GM23338 (cell line): Measurements from ENCODE around the gene SEZ6. TPM values are rescaled to one million over a fixed set of nuclear protein-coding genes. Genes with fewer than 3 reads are reported as not detected.
A peak's percentile ranks its signal among the peaks of the same experiment; 100 is the strongest.

Experiments used
- ATAC-seq: fragments of 200-7000 bp; cut with Tn5 transposase; 3 replicates; pipeline ENCODE4 v1.9.1; 2020
- DNase-seq: peaks from one replicate; pipeline ENCODE4 v3.0.0-alpha.2; 2015; ENCODE audit warnings: low spot score
- H2AFZ ChIP-seq: fragments of 200-600 bp; sonication (generic); 2 replicates; pipeline ENCODE4 v1.8.0; 2016; ENCODE audit warnings: antibody characterized with exemption, mild to moderate bottlenecking, moderate library complexity
- H3F3A ChIP-seq: fragments of 200-600 bp; sonication (generic); replicated peaks from 2 replicates; pipeline ENCODE4 v1.8.0; 2017; ENCODE audit warnings: antibody characterized with exemption, mixed run types, low read depth
- H3K27ac ChIP-seq: fragments of 200-600 bp; sonication (generic); 2 replicates; pipeline ENCODE4 v1.6.1; 2016; ENCODE audit warnings: low read depth
- H3K27me3 ChIP-seq: fragments of 200-600 bp; sonication (generic); 2 replicates; pipeline ENCODE4 v1.8.0; 2016; ENCODE audit warnings: mild to moderate bottlenecking, mixed run types, moderate library complexity; ENCODE audit not compliant: insufficient read depth
- H3K36me3 ChIP-seq: fragments of 200-600 bp; sonication (generic); 2 replicates; pipeline ENCODE4 v1.8.0; 2016; ENCODE audit warnings: mild to moderate bottlenecking; ENCODE audit not compliant: insufficient read depth
- H3K4me1 ChIP-seq: fragments of 200-600 bp; sonication (generic); 2 replicates; pipeline ENCODE4 v1.8.0; 2016; ENCODE audit warnings: mild to moderate bottlenecking, moderate library complexity; ENCODE audit not compliant: insufficient read depth
- H3K4me2 ChIP-seq: fragments of 200-600 bp; sonication (generic); 2 replicates; pipeline ENCODE4 v1.7.1; 2017; ENCODE audit warnings: mixed run types
- H3K4me3 ChIP-seq: fragments of 200-600 bp; sonication (generic); 2 replicates; pipeline ENCODE4 v1.6.1; 2016; ENCODE audit warnings: mixed run types
- H3K79me2 ChIP-seq: fragments of 200-600 bp; sonication (generic); replicated peaks from 2 replicates; pipeline ENCODE4 v1.8.0; 2017; ENCODE audit warnings: mild to moderate bottlenecking; ENCODE audit not compliant: insufficient read depth
- H3K9me2 ChIP-seq: fragments of 200-600 bp; sonication (generic); 2 replicates; pipeline ENCODE4 v1.8.0; 2017; ENCODE audit not compliant: insufficient read depth
- H4K20me1 ChIP-seq: fragments of 200-600 bp; sonication (generic); replicated peaks from 2 replicates; pipeline ENCODE4 v1.8.0; 2017; ENCODE audit warnings: mild to moderate bottlenecking; ENCODE audit not compliant: insufficient read depth
- H3K27ac Mint-ChIP-seq: 2 replicates; pipeline ENCODE4 v1.8.0; 2020; ENCODE audit warnings: inconsistent platforms, mild to moderate bottlenecking, moderate library complexity, mixed read lengths
- H3K27me3 Mint-ChIP-seq: 3 replicates; pipeline ENCODE4 v1.8.0; 2022; ENCODE audit warnings: low read depth, mild to moderate bottlenecking, moderate library complexity, mixed read lengths, inconsistent platforms; ENCODE audit not compliant: insufficient read depth, poor library complexity
- H3K36me3 Mint-ChIP-seq: 3 replicates; pipeline ENCODE4 v1.8.0; 2021; ENCODE audit warnings: low read depth, mild to moderate bottlenecking, inconsistent platforms, moderate library complexity, mixed read lengths
- H3K4me1 Mint-ChIP-seq: 3 replicates; pipeline ENCODE4 v1.8.0; 2020; ENCODE audit warnings: mild to moderate bottlenecking, inconsistent platforms, mixed read lengths
- H3K4me3 Mint-ChIP-seq: 3 replicates; pipeline ENCODE4 v1.8.0; 2021; ENCODE audit warnings: moderate library complexity, mild to moderate bottlenecking, inconsistent platforms, mixed read lengths
- H3K9me3 Mint-ChIP-seq: 3 replicates; pipeline ENCODE4 v1.8.0; 2020; ENCODE audit warnings: moderate library complexity, mild to moderate bottlenecking, inconsistent platforms, mixed read lengths
- CREB1 ChIP-seq: fragments of 250-450 bp; sonication (Bioruptor Pico); IDR thresholded peaks from 2 replicates; pipeline ENCODE4 v1.5.0; 2020; ENCODE audit warnings: low read depth, mild to moderate bottlenecking, moderate library complexity
- ETS1 ChIP-seq: IDR thresholded peaks from 2 replicates; pipeline ENCODE4 v1.6.1; 2016; ENCODE audit warnings: antibody characterized with exemption
- EZH2 ChIP-seq: fragments of 200-600 bp; sonication (generic); IDR thresholded peaks from one replicate; pipeline ENCODE4 v1.8.0; 2017; ENCODE audit warnings: antibody characterized with exemption, mild to moderate bottlenecking, low read depth; ENCODE audit not compliant: unreplicated experiment
- EZH2phosphoT487 ChIP-seq: fragments of 200-600 bp; sonication (generic); IDR thresholded peaks from one replicate; pipeline ENCODE4 v1.8.1; 2018; ENCODE audit warnings: antibody characterized with exemption; ENCODE audit not compliant: unreplicated experiment
- STAT1 ChIP-seq: IDR thresholded peaks from one replicate; pipeline ENCODE4 v1.6.1; 2016; ENCODE audit warnings: antibody characterized with exemption; ENCODE audit not compliant: unreplicated experiment
- ZNF114 ChIP-seq: fragments of 250-450 bp; sonication (Bioruptor Pico); IDR thresholded peaks from 2 replicates; pipeline ENCODE4 v1.5.0; 2020; ENCODE audit warnings: mild to moderate bottlenecking, moderate library complexity
- ZNF462 ChIP-seq: fragments of 250-450 bp; sonication (Bioruptor Pico); IDR thresholded peaks from 2 replicates; pipeline ENCODE4 v1.5.0; 2020; ENCODE audit warnings: mild to moderate bottlenecking, moderate library complexity
- polyA plus RNA-seq: library from polyadenylated mRNA; unstranded; fragments of >200 nt; fragmentation: Nextera tagmentation; extraction: Ambion mirVana; gene quantifications from 2 replicates; pipeline ENCODE4 v1.2.1, GENCODE V29; 2016
- total RNA-seq: library from RNA; depleted of rRNA; stranded (reverse); fragments of >200 nt; shearing (Covaris generic); gene quantifications from 2 replicates; pipeline ENCODE4 v1.2.3, GENCODE V29; 2014

SEZ6 gene
- total and polyA plus RNA-seq, 2 experiments from 2014 or later: 1.0 to 6.5 TPM

GRCh38 chr17:29032857-29033197 is 27.0 kb upstream of the SEZ6 start (continued):
- TF ChIP-seq ZNF462 (peak; percentile 39; the same call in 1 of the 2 replicates), EZH2 (no peak), ETS1 (0 out of 2 replicates have a peak, but pooled peaks have one; percentile 41), STAT1 (no peak), ZNF114 (no peak), EZH2phosphoT487 (no peak)

- no peaks in the 10 kb centered on the region for H3K79me2 ChIP-seq
- H3K4me3 Mint-ChIP-seq: peak overlapping the region; percentile 47
- DNase-seq (peak; percentile 77), ATAC-seq (peak; percentile 78)
- H4K20me1 ChIP-seq: no peaks in the 10 kb centered on the region
- peak overlapping the region; percentile 93 for H3K27ac ChIP-seq
- H3K4me1 Mint-ChIP-seq: peaks cover 41% of the 10 kb centered on the region
- no peaks in the 10 kb centered on the region for H3K27me3 ChIP-seq
- peak overlapping the region; percentile 59 for H3K4me2 ChIP-seq
- peak overlapping the region; percentile 46 for H3K27ac Mint-ChIP-seq
- no peak overlapping the region for H2AFZ ChIP-seq
- peaks cover 22% of the 10 kb centered on the region for H3K9me3 Mint-ChIP-seq
- peaks cover 21% of the 10 kb centered on the region for H3K36me3 Mint-ChIP-seq
- H3K36me3 ChIP-seq: no peaks in the 10 kb centered on the region
- H3K4me3 ChIP-seq: peak overlapping the region; percentile 27; the same call in 1 of the 2 replicates
- peaks cover 48% of the 10 kb centered on the region for H3K4me1 ChIP-seq
- H3K27me3 Mint-ChIP-seq: peaks cover 26% of the 10 kb centered on the region
- peaks cover 4% of the 10 kb centered on the region; the same call in 1 of the 2 replicates for H3K9me2 ChIP-seq
- H3F3A ChIP-seq: 0 out of 2 replicates have a peak, but pooled peaks cover 6% of the 10 kb centered on the region
- TF ChIP-seq EZH2 (no peak), ZNF462 (peak; percentile 57), ZNF114 (0 out of 2 replicates have a peak, but pooled peaks have one; percentile 3), CREB1 (CRISPR knock-in tag) (peak; percentile 13)
Observed at GRCh38 chr17:29032013-29032856, 26.4 kb upstream of the SEZ6 start.
